GM23338 (cell line): Measurements from ENCODE around the gene NGB. TPM values are rescaled to one million over a fixed set of nuclear protein-coding genes. Genes with fewer than 3 reads are reported as not detected.

Experiments used
- ATAC-seq: fragments of 200-7000 bp; cut with Tn5 transposase; 3 replicates; pipeline ENCODE4 v1.9.1; 2020
- DNase-seq: peaks from one replicate; pipeline ENCODE4 v3.0.0-alpha.2; 2015; ENCODE audit warnings: low spot score
- H2AFZ ChIP-seq: fragments of 200-600 bp; sonication (generic); 2 replicates; pipeline ENCODE4 v1.8.0; 2016; ENCODE audit warnings: antibody characterized with exemption, mild to moderate bottlenecking, moderate library complexity
- H3F3A ChIP-seq: fragments of 200-600 bp; sonication (generic); replicated peaks from 2 replicates; pipeline ENCODE4 v1.8.0; 2017; ENCODE audit warnings: antibody characterized with exemption, mixed run types, low read depth
- H3K27ac ChIP-seq: fragments of 200-600 bp; sonication (generic); 2 replicates; pipeline ENCODE4 v1.6.1; 2016; ENCODE audit warnings: low read depth
- H3K27me3 ChIP-seq: fragments of 200-600 bp; sonication (generic); 2 replicates; pipeline ENCODE4 v1.8.0; 2016; ENCODE audit warnings: mild to moderate bottlenecking, mixed run types, moderate library complexity; ENCODE audit not compliant: insufficient read depth
- H3K36me3 ChIP-seq: fragments of 200-600 bp; sonication (generic); 2 replicates; pipeline ENCODE4 v1.8.0; 2016; ENCODE audit warnings: mild to moderate bottlenecking; ENCODE audit not compliant: insufficient read depth
- H3K4me1 ChIP-seq: fragments of 200-600 bp; sonication (generic); 2 replicates; pipeline ENCODE4 v1.8.0; 2016; ENCODE audit warnings: mild to moderate bottlenecking, moderate library complexity; ENCODE audit not compliant: insufficient read depth
- H3K4me2 ChIP-seq: fragments of 200-600 bp; sonication (generic); 2 replicates; pipeline ENCODE4 v1.7.1; 2017; ENCODE audit warnings: mixed run types
- H3K4me3 ChIP-seq: fragments of 200-600 bp; sonication (generic); 2 replicates; pipeline ENCODE4 v1.6.1; 2016; ENCODE audit warnings: mixed run types
- H3K79me2 ChIP-seq: fragments of 200-600 bp; sonication (generic); replicated peaks from 2 replicates; pipeline ENCODE4 v1.8.0; 2017; ENCODE audit warnings: mild to moderate bottlenecking; ENCODE audit not compliant: insufficient read depth
- H3K9me2 ChIP-seq: fragments of 200-600 bp; sonication (generic); 2 replicates; pipeline ENCODE4 v1.8.0; 2017; ENCODE audit not compliant: insufficient read depth
- H4K20me1 ChIP-seq: fragments of 200-600 bp; sonication (generic); replicated peaks from 2 replicates; pipeline ENCODE4 v1.8.0; 2017; ENCODE audit warnings: mild to moderate bottlenecking; ENCODE audit not compliant: insufficient read depth
- H3K27ac Mint-ChIP-seq: 2 replicates; pipeline ENCODE4 v1.8.0; 2020; ENCODE audit warnings: inconsistent platforms, mild to moderate bottlenecking, moderate library complexity, mixed read lengths
- H3K27me3 Mint-ChIP-seq: 3 replicates; pipeline ENCODE4 v1.8.0; 2022; ENCODE audit warnings: low read depth, mild to moderate bottlenecking, moderate library complexity, mixed read lengths, inconsistent platforms; ENCODE audit not compliant: insufficient read depth, poor library complexity
- H3K36me3 Mint-ChIP-seq: 3 replicates; pipeline ENCODE4 v1.8.0; 2021; ENCODE audit warnings: low read depth, mild to moderate bottlenecking, inconsistent platforms, moderate library complexity, mixed read lengths
- H3K4me1 Mint-ChIP-seq: 3 replicates; pipeline ENCODE4 v1.8.0; 2020; ENCODE audit warnings: mild to moderate bottlenecking, inconsistent platforms, mixed read lengths
- H3K4me3 Mint-ChIP-seq: 3 replicates; pipeline ENCODE4 v1.8.0; 2021; ENCODE audit warnings: moderate library complexity, mild to moderate bottlenecking, inconsistent platforms, mixed read lengths
- H3K9me3 Mint-ChIP-seq: 3 replicates; pipeline ENCODE4 v1.8.0; 2020; ENCODE audit warnings: moderate library complexity, mild to moderate bottlenecking, inconsistent platforms, mixed read lengths
- CREB1 ChIP-seq: fragments of 250-450 bp; sonication (Bioruptor Pico); IDR thresholded peaks from 2 replicates; pipeline ENCODE4 v1.5.0; 2020; ENCODE audit warnings: low read depth, mild to moderate bottlenecking, moderate library complexity
- CTCF ChIP-seq, 2 experiments: fragments of 200-600 bp in 1 of 2; sonication (generic) in 1 of 2; conservative IDR thresholded peaks; 2 replicates each; pipeline versions ENCODE4 v1.5.1 to v1.6.1; 2016 to 2017; ENCODE audit warnings: antibody characterized with exemption in 2 of 2, low read depth in 2 of 2, mild to moderate bottlenecking in 2 of 2, moderate library complexity in 1 of 2
- ETS1 ChIP-seq: IDR thresholded peaks from 2 replicates; pipeline ENCODE4 v1.6.1; 2016; ENCODE audit warnings: antibody characterized with exemption
- EZH2 ChIP-seq: fragments of 200-600 bp; sonication (generic); IDR thresholded peaks from one replicate; pipeline ENCODE4 v1.8.0; 2017; ENCODE audit warnings: antibody characterized with exemption, mild to moderate bottlenecking, low read depth; ENCODE audit not compliant: unreplicated experiment
- EZH2phosphoT487 ChIP-seq: fragments of 200-600 bp; sonication (generic); IDR thresholded peaks from one replicate; pipeline ENCODE4 v1.8.1; 2018; ENCODE audit warnings: antibody characterized with exemption; ENCODE audit not compliant: unreplicated experiment
- JUNB ChIP-seq: IDR thresholded peaks from one replicate; pipeline ENCODE4 v1.6.1; 2016; ENCODE audit warnings: antibody characterized with exemption; ENCODE audit not compliant: unreplicated experiment
- NANOG ChIP-seq: IDR thresholded peaks from 2 replicates; pipeline ENCODE4 v1.6.1; 2016; ENCODE audit warnings: antibody characterized with exemption, borderline replicate concordance
- POLR2AphosphoS5 ChIP-seq: IDR thresholded peaks from 2 replicates; pipeline ENCODE4 v1.6.1; 2016; ENCODE audit warnings: antibody characterized with exemption, low read depth
- STAT1 ChIP-seq: IDR thresholded peaks from one replicate; pipeline ENCODE4 v1.6.1; 2016; ENCODE audit warnings: antibody characterized with exemption; ENCODE audit not compliant: unreplicated experiment
- ZNF114 ChIP-seq: fragments of 250-450 bp; sonication (Bioruptor Pico); IDR thresholded peaks from 2 replicates; pipeline ENCODE4 v1.5.0; 2020; ENCODE audit warnings: mild to moderate bottlenecking, moderate library complexity
- ZNF331 ChIP-seq: fragments of 250-450 bp; sonication (Bioruptor Pico); IDR thresholded peaks from 2 replicates; pipeline ENCODE4 v1.5.0; 2020; ENCODE audit warnings: low read depth, mild to moderate bottlenecking, moderate library complexity
- long read RNA-seq: library from polyadenylated mRNA; unstranded; transcript quantifications from one replicate; pipeline ENCODE4 v2.0.0, GENCODE V29; 2020; ENCODE audit not compliant: unreplicated experiment
- polyA plus RNA-seq: library from polyadenylated mRNA; unstranded; fragments of >200 nt; fragmentation: Nextera tagmentation; extraction: Ambion mirVana; gene quantifications from 2 replicates; pipeline ENCODE4 v1.2.1, GENCODE V29; 2016
- total RNA-seq: library from RNA; depleted of rRNA; stranded (reverse); fragments of >200 nt; shearing (Covaris generic); gene quantifications from 2 replicates; pipeline ENCODE4 v1.2.3, GENCODE V29; 2014; rRNA removed

The NGB gene
- 0.27 and 1.0 TPM in 2 replicates for total RNA-seq
- 0.10 and 0.21 TPM in 2 replicates for polyA plus RNA-seq
- long read RNA-seq, result 0 reads

GRCh38 chr14:77271113-77271710, at the start of gene NGB:
NGB (minus strand) TSS chr14:77271206; CDS start chr14:77270937, 269 bp downstream.
- TF ChIP-seq ETS1 (no peak), EZH2 (peak; percentile 27), CTCF (conservative IDR thresholded peaks at IDR 0.05; ENCODE audit: low read depth in 2 of 2) (peak in 1 of 2 experiments; percentile 8; a peak in 1 of 4 replicates)
- no peaks in the 10 kb centered on the region for H3K36me3 Mint-ChIP-seq
- Histone ChIP-seq H4K20me1 (no peaks in the 10 kb centered on the region; the same call in 1 of the 2 replicates), H3K27me3 (peaks cover 53% of the 10 kb centered on the region), H3K4me2 (peak within 1 kb of the TSS; percentile 81), H3K79me2 (no peaks in the 10 kb centered on the region), H3K9me2 (no peaks in the 10 kb centered on the region), H3K36me3 (no peaks in the 10 kb centered on the region), H3K4me1 (no peaks in the 10 kb centered on the region; the same call in 1 of the 2 replicates), H2AFZ (peak within 1 kb of the TSS; percentile 91), H3F3A (peaks cover 4% of the 10 kb centered on the region; the same call in 1 of the 2 replicates), H3K27ac (no peak within 1 kb of the TSS), H3K4me3 (peak within 1 kb of the TSS; percentile 61)
- peak within 1 kb of the TSS; percentile 62 for H3K4me3 Mint-ChIP-seq
- peaks cover 10% of the 10 kb centered on the region for H3K4me1 Mint-ChIP-seq
- DNase-seq (peak; percentile 56), ATAC-seq (peak; percentile 68)
- H3K9me3 Mint-ChIP-seq, result peaks cover 2% of the 10 kb centered on the region; the same call in 2 of the 3 replicates
- H3K27me3 Mint-ChIP-seq, result peaks cover 48% of the 10 kb centered on the region
- no peak within 1 kb of the TSS for H3K27ac Mint-ChIP-seq

GRCh38 chr14:77320238-77320935, 49.4 kb upstream of the NGB start, which contains the start of gene POMT2:
POMT2 (minus strand) TSS chr14:77320883; CDS start chr14:77320681, 202 bp downstream.
- peaks cover 46% of the 10 kb centered on the region for H3K4me1 Mint-ChIP-seq
- peaks cover 11% of the 10 kb centered on the region for H3K27me3 Mint-ChIP-seq
- TF ChIP-seq EZH2 (no peak), ETS1 (no peak), ZNF331 (no peak), CREB1 (CRISPR knock-in tag) (peak; percentile 34), POLR2AphosphoS5 (peak; percentile 90), ZNF114 (no peak), CTCF (conservative IDR thresholded peaks at IDR 0.05; ENCODE audit: low read depth in 2 of 2) (peak; percentile 29 to 39; a peak in 3 of 4 replicates), NANOG (no peak), STAT1 (no peak), EZH2phosphoT487 (no peak), JUNB (no peak)

More at GRCh38 chr14:77320238-77320935, 49.4 kb upstream of the NGB start, which contains the start of gene POMT2:
- H3K9me3 Mint-ChIP-seq, result no peaks in the 10 kb centered on the region
- no peaks in the 10 kb centered on the region for H3K27me3 ChIP-seq
- peak within 1 kb of the TSS; percentile 98 for H2AFZ ChIP-seq
- peaks cover 7% of the 10 kb centered on the region; the same call in 1 of the 2 replicates for H3F3A ChIP-seq
- DNase-seq (peak; percentile 98), ATAC-seq (peak; percentile 72)
- no peaks in the 10 kb centered on the region for H4K20me1 ChIP-seq
- no peaks in the 10 kb centered on the region; the same call in 1 of the 3 replicates for H3K36me3 Mint-ChIP-seq
- H3K79me2 ChIP-seq, result peaks cover 34% of the 10 kb centered on the region
- peak within 1 kb of the TSS; percentile 100 for H3K27ac Mint-ChIP-seq
- peak within 1 kb of the TSS; percentile 99 for H3K27ac ChIP-seq
- no peaks in the 10 kb centered on the region for H3K36me3 ChIP-seq
- H3K9me2 ChIP-seq, result no peaks in the 10 kb centered on the region
- peak within 1 kb of the TSS; percentile 93 for H3K4me2 ChIP-seq
- peak within 1 kb of the TSS; percentile 94 for H3K4me3 ChIP-seq
- peaks cover 27% of the 10 kb centered on the region for H3K4me1 ChIP-seq
- peak within 1 kb of the TSS; percentile 97 for H3K4me3 Mint-ChIP-seq
